Skeletal muscle tissue (tissue), 4 donors: ENCODE measurements around the gene ANXA6. TPM values are rescaled to one million over a fixed set of nuclear protein-coding genes. Genes with fewer than 3 reads are reported as not detected.
"Not testable (repeated sequence)": the region's sequence is repeated elsewhere in the genome, so short reads cannot be mapped to it uniquely, and the experiment has no call there.

Experiments used
- H3K27ac ChIP-seq: one replicate; pipeline ENCODE4 v1.7.0; 2013; ENCODE audit warnings: mild to moderate bottlenecking, low read depth, low read length, inconsistent platforms
- H3K27me3 ChIP-seq, 3 donors: one replicate each; pipeline ENCODE4 v1.7.0; 2013; ENCODE audit warnings: low read length in 3 of 3; ENCODE audit not compliant: control insufficient read depth in 3 of 3, insufficient read depth in 3 of 3
- H3K36me3 ChIP-seq, 3 donors: one replicate each; pipeline ENCODE4 v1.7.0; 2013; ENCODE audit warnings: low read length in 3 of 3; ENCODE audit not compliant: control insufficient read depth in 3 of 3, insufficient read depth in 3 of 3
- H3K4me1 ChIP-seq, 3 donors: one replicate each; pipeline ENCODE4 v1.7.0; 2013; ENCODE audit warnings: low read length in 3 of 3, mild to moderate bottlenecking in 3 of 3; ENCODE audit not compliant: control insufficient read depth in 3 of 3, insufficient read depth in 3 of 3
- H3K4me3 ChIP-seq, 3 donors: one replicate each; pipeline ENCODE4 v1.7.0; 2013; ENCODE audit warnings: low read length in 3 of 3
- H3K9ac ChIP-seq, 3 donors: one replicate each; pipeline ENCODE4 v1.7.0; 2013; ENCODE audit warnings: low read length in 3 of 3, mild to moderate bottlenecking in 3 of 3, moderate library complexity in 2 of 3, low read depth in 1 of 3
- H3K9me3 ChIP-seq, 3 donors: one replicate each; pipeline ENCODE4 v1.7.0; 2013; ENCODE audit warnings: low read length in 3 of 3; ENCODE audit not compliant: control insufficient read depth in 3 of 3
- total RNA-seq: library from RNA; depleted of rRNA; stranded (reverse); fragments of >200 nt; gene quantifications from one replicate; pipeline ENCODE4 v1.2.3, GENCODE V29; 2014
- donor health status: Osteomylitis.

Gene ANXA6
- total RNA-seq, 1 donor from 2014 or later: 361 TPM

DNA sequence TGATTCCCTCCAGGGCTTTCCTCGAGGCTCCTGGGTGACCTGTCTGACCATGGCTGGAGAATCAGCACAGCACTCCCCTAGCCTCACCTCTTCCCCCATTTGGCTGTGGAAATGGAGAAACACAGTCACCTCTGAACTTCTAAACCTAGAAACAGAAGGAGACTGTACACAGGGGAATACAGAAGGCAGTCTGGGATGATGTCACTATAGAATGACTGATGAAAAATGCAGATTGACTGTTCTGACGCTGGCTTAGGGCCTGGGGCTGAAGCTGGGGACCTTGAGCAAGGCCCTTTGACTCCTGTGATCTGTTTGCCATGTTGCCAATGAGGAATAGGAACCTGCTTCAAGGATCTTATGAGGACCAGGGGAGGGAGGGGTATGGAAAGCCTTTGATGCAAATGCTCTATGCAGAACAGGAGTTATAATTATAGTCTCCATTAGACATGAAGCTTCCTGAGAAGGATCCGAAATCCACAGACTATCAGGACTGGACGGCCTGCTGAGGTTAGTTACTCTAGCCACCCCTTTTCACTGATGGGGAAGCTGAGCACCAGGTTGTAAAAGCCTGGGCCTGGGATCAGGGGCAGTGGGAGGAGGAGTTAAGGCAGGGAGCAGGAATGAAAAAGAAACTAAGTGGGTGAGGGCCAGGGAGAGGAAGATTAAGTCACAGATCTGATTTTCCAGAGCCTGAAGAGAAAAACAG, 24.4 kb upstream of the ANXA6 start:
- Histone ChIP-seq H3K27ac (no peak overlapping the region), H3K36me3 (peaks cover 26 to 53% (median 51%) of the 10 kb centered on the region in 3 donors), H3K9ac (no peak overlapping the region), H3K4me1 (peaks cover 0 to 10% (median 3%) of the 10 kb centered on the region in 3 donors), H3K9me3 (no peaks in the 10 kb centered on the region), H3K4me3 (no peak overlapping the region), H3K27me3 (no peaks in the 10 kb centered on the region)

DNA sequence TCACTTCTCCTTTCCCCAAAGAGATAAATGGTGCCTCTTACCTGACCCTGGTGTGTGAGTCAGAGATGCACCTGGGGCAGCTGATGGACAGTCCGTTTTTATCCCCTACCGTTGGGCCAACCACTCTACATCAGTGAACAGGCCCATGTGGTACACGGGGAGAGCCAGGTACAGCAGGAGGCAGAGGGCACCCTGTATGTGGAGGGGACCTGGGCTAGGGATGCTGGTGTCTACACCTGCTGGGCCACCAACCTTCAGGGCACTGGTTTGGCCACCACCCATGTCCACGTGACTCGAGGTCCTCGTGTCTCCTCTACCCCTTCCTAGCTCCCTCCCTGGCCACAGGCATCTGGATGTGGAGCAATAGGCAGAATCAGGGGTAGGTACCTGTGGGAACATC, 22.7 kb upstream of the ANXA6 start:
- Histone ChIP-seq H3K36me3 (peaks cover 19 to 42% (median 40%) of the 10 kb centered on the region in 3 donors), H3K9me3 (no peaks in the 10 kb centered on the region), H3K27me3 (no peaks in the 10 kb centered on the region), H3K9ac (no peak overlapping the region), H3K4me1 (peaks cover 2 to 10% (median 6%) of the 10 kb centered on the region in 3 donors), H3K27ac (no peak overlapping the region), H3K4me3 (no peak overlapping the region)

GRCh38 chr5:151179489-151179840, 21.9 kb upstream of the ANXA6 start:
- Histone ChIP-seq H3K27me3 (no peaks in the 10 kb centered on the region), H3K27ac (no peak overlapping the region), H3K9ac (no peak overlapping the region), H3K4me3 (no peak overlapping the region), H3K36me3 (peaks cover 14 to 35% (median 33%) of the 10 kb centered on the region in 3 donors), H3K4me1 (peaks cover 2 to 11% (median 7%) of the 10 kb centered on the region in 3 donors), H3K9me3 (no peaks in the 10 kb centered on the region)

- H3K27ac ChIP-seq: no peak overlapping the region
- peaks cover 14 to 31% (median 30%) of the 10 kb centered on the region in 3 donors for H3K36me3 ChIP-seq
- H3K9me3 ChIP-seq: no peaks in the 10 kb centered on the region
Observed at GRCh38 chr5:151178777-151179488, 21.4 kb upstream of the ANXA6 start.

DNA sequence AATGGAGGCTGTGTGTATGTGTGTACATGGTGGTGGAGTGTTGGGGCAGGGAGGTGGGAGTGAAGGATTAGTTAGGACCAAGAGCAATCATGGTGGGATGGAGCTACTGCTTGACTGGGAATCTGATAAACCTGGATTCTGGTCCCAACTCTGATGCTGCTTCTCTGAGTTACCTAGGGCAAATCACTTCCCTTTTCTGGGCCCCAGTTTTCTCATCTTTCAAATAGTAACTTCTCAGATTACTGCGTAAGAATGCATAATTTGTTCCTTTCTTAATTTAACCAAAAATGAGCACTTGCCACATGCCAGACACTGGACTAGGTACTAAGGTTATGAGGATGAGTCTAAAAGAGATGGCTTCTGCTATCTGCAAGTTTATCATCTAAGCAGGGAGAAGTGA, 20.8 kb upstream of the ANXA6 start:
- H3K9ac ChIP-seq: no peak overlapping the region
- no peaks in the 10 kb centered on the region for H3K9me3 ChIP-seq
- no peak overlapping the region for H3K27ac ChIP-seq
- H3K4me3 ChIP-seq: no peak overlapping the region
- H3K27me3 ChIP-seq: no peaks in the 10 kb centered on the region
- H3K36me3 ChIP-seq: peaks cover 12 to 25% (median 24%) of the 10 kb centered on the region in 3 donors
- H3K4me1 ChIP-seq: peaks cover 12 to 21% (median 16%) of the 10 kb centered on the region in 3 donors

More at GRCh38 chr5:151178777-151179488, 21.4 kb upstream of the ANXA6 start:
- Histone ChIP-seq H3K9ac (no peak overlapping the region), H3K27me3 (no peaks in the 10 kb centered on the region), H3K4me3 (no peak overlapping the region), H3K4me1 (peaks cover 7 to 16% (median 12%) of the 10 kb centered on the region in 3 donors)

- not testable (repeated sequence) for H3K4me3 ChIP-seq, H3K9ac ChIP-seq, H3K9me3 ChIP-seq, H3K27ac ChIP-seq, H3K27me3 ChIP-seq
- peaks cover 2 to 11% (median 5%) of the 10 kb centered on the region in 3 donors for H3K36me3 ChIP-seq
- peaks cover 12 to 21% (median 16%) of the 10 kb centered on the region in 3 donors for H3K4me1 ChIP-seq
Observed at GRCh38 chr5:151176268-151176667, 18.7 kb upstream of the ANXA6 start.

- H3K27ac ChIP-seq: no peak overlapping the region
Observed at GRCh38 chr5:151174612-151175101, 17.1 kb upstream of the ANXA6 start.

DNA sequence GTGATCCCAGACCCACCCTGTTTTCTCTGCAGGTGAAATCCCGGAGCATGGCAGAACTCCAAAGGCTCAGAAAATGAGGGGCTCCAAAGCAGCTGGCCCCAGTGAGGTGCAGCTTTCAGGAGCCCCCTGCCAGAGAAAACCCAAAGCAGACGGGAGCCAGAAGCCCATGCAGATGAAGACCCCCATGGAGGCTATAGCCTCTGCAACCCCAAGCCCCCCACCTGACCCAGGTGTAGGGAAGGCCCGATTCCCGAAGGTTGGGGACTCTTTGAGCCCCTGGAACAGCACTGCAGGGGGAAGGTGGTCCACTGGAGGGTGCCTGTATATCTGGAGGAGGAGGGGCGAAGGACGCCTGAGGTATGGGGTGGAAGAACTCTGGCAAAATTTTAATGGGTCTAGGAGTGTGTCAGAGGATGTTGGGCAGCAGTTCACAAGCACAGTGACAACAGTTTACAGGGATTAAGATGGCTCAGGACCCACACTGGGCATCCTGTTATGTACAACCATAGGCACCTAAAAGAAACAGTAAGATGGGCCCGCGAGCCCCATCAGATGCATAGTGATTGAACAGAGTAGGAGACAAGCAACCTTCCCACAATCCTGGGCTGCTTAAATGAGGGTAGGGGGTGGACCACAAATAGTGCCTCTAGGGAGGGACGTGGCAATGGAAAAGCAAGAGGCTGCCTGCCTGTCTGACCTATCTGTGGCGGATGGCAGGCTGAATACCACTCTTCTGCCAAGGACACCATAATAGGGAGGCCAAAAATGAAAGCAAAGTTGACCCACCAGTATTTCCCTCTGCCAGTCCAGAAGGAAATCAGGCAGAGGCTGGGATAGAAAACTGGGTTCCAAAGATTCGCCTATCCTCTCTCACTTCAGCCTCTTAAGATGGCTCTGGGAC, 16.4 kb upstream of the ANXA6 start:
- H3K9ac ChIP-seq: peak overlapping the region in 2 of 3 donors; percentile 4 to 44
- H3K4me3 ChIP-seq: peak overlapping the region in 2 of 3 donors; percentile 39 to 51
- no peaks in the 10 kb centered on the region for H3K27me3 ChIP-seq
- no peaks in the 10 kb centered on the region for H3K9me3 ChIP-seq
- no peak overlapping the region for H3K27ac ChIP-seq
- peaks cover 0 to 4% (median 0%) of the 10 kb centered on the region in 3 donors for H3K36me3 ChIP-seq
- H3K4me1 ChIP-seq: peaks cover 19% of the 10 kb centered on the region in 3 donors

More at GRCh38 chr5:151174612-151175101, 17.1 kb upstream of the ANXA6 start:
- Histone ChIP-seq H3K4me3 (peak overlapping the region in 2 of 3 donors; percentile 39 to 51), H3K4me1 (peaks cover 12 to 21% (median 16%) of the 10 kb centered on the region in 3 donors), H3K9ac (peak overlapping the region in 2 of 3 donors; percentile 4 to 44), H3K27me3 (no peaks in the 10 kb centered on the region), H3K36me3 (peaks cover 0 to 4% (median 0%) of the 10 kb centered on the region in 3 donors), H3K9me3 (no peaks in the 10 kb centered on the region)

GRCh38 chr5:151171529-151171928, 13.9 kb upstream of the ANXA6 start:
- Histone ChIP-seq H3K27ac (no peak overlapping the region), H3K4me1 (peaks cover 20 to 21% (median 21%) of the 10 kb centered on the region in 3 donors), H3K36me3 (no peaks in the 10 kb centered on the region), H3K4me3 (no peak overlapping the region), H3K27me3 (no peaks in the 10 kb centered on the region), H3K9me3 (no peaks in the 10 kb centered on the region), H3K9ac (no peak overlapping the region)
